DMS114 treated with DMSO at 0.1 percent for 48 hours (cell line): ENCODE data around the gene ANK2.

Experiments used
- DNase-seq: peaks from one replicate; lab custom pipeline; 2025; ENCODE audit not compliant: unreplicated experiment; lab: John Stamatoyannopoulos, UW

ANK2 gene

DNA sequence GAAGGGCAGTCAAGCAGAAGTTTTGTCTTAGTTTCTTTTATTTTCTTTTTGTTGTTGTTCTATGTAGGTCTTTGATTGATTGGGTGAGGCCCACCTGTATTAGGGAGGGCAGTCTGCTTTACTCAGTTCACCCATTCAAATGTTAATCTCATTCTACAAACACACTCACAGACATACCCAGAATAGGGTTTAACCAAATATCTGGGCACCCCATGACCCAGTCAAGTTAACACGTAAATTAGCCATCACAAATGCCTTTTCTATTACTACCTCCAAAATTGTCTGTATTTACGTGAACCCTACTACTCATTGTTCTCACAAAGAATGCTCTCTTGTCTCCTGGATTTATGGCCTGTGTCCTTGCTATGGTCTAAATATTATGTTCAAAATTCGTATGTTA lies 339.7 kb downstream of the ANK2 start:
- no peak for DNase-seq

DNA sequence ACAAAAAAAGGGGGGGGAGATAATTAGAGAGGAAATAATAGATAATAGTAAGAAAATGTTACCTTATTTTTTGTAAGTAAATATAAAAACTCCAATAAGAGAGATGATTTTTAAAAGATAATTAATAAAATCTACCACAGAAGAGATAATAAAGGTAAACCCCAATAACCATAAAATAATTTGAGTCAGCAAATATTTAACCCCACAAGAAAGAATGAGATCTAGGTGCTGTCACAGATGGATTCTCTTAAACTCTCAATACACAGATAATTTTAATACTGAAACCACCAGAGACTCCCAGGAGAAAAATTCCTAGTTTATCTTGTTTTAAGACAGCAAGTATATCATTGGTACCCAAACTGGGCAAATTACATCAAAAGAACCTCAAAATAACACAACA lies 341.4 kb downstream of the ANK2 start:
- DNase-seq = no peak

- no peak for DNase-seq
These were observed 344.8 kb downstream of the ANK2 start for GRCh38 chr4:113394108-113394729.

DNA sequence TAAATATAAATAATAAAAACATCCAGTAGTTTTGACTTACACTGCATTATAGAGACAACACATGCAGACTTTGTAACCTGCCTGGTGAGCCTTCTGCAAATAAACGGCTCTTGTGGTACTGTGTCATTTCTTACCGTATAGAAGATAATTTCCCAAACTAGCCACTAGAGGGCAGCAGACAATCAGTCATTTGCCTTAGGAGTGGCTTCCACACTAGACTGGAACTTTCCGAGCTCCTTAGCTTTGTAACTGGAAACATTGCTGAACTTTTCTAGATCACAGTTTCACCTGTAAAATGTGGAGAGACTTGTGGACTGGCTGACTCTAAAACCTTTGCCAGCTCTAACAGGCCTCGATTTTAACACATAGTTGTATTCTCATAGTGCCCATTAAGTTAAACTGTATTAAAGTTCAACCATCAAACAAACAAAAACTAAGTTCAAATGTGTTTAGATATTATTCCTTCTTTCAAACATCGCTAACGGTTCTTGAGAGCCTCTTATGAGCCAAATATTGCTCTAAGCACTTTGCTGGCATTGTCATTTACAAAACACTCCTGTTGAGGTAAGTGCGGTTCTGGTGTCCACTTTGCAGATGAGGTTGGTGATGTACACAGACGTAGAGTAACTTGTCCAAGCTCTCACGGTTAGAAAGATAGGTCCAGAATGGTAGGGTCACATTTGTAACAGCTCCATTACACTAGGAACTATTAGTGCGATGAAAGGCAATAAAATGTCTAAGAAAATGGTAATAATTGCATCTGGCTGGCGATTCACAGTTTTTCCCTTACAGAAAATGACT lies 345.5 kb downstream of the ANK2 start:
- peak; percentile 65 for DNase-seq

- no peak for DNase-seq
These were observed 347.8 kb downstream of the ANK2 start for GRCh38 chr4:113397114-113397701.

- no peak for DNase-seq
These were observed 349.1 kb downstream of the ANK2 start for GRCh38 chr4:113398441-113399143.

GRCh38 chr4:113404167-113404571 lies 354.7 kb downstream of the ANK2 start:
- DNase-seq = no peak

GRCh38 chr4:113404841-113405240 lies 355.4 kb downstream of the ANK2 start:
- DNase-seq = no peak

DNA sequence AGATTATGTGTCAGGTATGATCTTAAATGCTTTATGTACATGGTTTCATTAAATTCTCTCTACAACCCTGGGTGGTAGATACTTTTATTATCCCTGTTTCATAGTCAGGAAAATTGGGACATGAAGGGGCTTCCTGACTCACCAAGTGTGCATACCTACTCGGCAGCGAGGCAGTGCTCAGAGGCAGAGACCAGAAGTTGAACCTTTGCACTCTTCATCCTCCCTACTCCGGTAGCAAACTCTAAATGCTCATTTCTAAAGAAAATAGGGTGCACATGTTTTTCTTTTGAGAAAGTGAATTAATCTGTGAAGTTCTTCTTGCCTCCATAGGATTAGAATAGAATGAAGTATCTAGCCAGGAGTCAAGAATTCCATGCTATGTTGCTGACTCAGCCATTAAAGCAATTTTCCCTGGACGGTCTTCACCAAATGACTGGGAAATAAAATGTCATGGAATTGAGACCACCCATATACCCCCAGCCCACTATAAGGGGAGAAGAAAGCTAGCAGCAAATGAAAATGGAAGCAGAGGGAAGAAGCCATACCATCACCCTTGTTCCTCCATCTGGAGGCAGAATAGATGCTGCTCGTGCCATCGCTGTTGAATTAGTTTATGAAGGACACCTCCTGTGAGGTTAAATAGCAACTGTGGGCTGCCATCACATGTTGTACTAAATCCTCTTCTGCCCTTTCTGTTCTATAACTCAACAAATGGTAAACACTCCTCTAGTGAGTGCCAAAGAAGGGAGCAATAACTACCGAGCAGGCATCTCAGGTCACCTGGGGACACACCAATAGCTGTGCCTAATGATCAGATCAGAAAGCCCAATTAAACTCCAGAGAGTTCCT lies 356.6 kb downstream of the ANK2 start:
- DNase-seq = no peak

DNA sequence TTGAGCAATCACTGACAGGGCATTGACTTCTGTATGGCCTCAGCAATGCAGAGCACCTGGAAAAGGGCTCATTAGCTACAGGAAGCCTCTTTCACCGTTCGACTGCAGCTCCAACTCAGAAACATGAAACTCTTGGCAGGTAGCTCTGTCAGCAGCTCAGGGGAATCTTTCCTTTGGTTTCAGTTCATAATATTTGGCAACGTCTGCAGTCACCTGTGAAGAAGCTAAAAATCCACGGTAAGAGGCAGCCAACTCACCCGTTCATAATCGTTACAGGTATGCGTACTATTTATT lies 357.2 kb downstream of the ANK2 start:
- no peak for DNase-seq

DNA sequence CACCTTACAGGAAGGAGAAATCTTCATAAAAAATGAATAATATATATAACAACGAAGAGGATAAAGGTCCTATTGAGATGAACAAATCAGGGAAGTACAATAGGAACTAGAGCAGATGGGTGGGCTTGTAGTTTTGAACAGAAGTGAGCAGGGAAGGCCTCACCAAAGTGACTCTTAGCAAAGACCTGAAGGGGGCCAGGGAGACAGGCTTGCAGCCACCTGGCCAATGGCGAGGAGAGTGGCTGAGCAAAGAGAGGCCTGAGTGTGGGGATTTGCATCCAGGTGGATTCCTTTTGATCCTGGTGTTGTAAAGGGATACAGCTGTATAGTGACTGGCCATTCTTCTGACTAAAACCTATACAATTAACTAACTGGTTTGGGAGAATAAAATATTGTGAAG lies 358.0 kb downstream of the ANK2 start:
- no peak for DNase-seq

DNA sequence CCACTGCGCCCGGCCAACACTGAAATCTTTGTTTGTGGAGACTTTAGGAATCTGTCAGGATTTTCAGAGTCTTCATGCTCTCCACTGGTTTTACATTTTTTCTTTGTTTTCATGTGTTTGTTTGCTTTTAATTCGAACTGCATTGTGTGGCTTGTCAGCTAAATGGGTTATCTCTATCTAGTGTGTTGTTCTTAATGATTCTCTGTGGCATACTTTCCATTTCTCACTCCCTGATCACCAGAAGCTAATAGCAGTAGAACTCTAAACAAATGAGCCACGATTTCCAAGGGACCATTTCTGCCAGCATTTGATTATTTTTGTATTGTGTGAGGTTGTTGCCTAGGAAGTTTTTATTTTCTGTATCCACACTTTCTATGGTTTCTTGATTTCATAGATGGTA lies 359.7 kb downstream of the ANK2 start:
- no peak for DNase-seq

GRCh38 chr4:113410686-113411085 lies 361.2 kb downstream of the ANK2 start:
- DNase-seq = no peak

DNA sequence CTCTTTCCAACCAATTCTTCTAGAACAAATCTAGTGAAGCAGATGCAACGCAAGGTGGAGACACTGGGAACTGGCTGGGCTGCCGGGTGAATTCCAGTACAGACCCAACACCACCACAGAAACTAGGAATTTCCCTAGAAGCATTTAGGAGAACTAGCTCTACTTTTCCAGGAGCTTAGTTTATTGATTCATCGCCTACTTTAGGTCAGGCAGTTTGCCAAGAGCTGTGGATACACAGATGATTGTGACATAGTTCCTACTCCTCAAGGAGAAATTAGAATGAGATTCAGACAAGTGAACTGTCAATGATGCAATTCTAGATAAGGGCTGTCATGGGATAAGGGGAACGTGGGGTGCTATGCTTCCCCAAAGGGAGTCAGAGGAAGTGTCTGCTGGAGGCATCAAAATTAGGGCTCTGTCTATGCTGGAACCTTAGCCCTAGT lies 362.1 kb downstream of the ANK2 start:
- no peak for DNase-seq

DNA sequence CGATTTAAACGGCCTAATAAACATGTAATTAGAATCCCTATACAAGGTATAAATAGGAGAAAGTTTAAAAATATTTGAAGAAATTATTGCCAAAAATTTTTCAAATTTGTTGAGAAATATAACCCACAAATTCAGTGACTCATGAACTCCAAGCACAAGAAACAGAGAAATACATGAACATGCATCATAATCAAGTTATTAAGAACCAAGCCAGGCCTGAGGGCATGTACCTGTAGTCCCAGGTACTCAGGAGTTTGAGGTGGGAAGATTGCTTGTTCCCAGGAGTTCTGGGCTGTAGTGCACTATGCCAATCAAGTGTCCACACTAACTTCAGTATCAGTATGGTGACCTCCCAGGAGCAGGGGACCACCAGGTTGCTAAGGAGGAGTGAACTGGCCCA lies 370.2 kb downstream of the ANK2 start:
- no peak for DNase-seq

- DNase-seq = no peak
These were observed 371.5 kb downstream of the ANK2 start for GRCh38 chr4:113420938-113421337.

DNA sequence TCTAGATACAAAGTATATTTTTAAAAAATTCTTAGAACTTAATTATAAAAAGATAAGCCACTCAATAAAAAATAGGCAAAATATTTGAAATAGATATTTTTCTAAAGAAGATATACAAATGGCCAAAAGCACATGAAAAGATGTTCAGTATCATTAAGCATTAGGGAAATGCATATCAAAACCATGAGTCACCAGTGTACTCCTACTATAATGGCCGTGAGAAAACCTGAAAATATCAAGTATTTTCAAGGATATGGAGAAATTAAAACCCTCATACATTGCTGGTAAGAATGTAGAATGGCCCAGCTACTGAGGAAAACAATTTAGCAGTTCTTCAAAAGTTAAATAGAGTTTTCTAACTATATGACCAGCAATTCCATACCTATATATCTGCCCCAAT lies 374.2 kb downstream of the ANK2 start:
- DNase-seq = no peak

- DNase-seq = no peak
These were observed 383.7 kb downstream of the ANK2 start for GRCh38 chr4:113433116-113433515.
